OCI-M2 (cell line): Measurements from ENCODE around the gene SLC25A12.

ENCODE experiments used
- DNase-seq: peaks from one replicate; lab custom pipeline; 2025; ENCODE audit not compliant: unreplicated experiment; lab: John Stamatoyannopoulos, UW

Gene SLC25A12

DNA sequence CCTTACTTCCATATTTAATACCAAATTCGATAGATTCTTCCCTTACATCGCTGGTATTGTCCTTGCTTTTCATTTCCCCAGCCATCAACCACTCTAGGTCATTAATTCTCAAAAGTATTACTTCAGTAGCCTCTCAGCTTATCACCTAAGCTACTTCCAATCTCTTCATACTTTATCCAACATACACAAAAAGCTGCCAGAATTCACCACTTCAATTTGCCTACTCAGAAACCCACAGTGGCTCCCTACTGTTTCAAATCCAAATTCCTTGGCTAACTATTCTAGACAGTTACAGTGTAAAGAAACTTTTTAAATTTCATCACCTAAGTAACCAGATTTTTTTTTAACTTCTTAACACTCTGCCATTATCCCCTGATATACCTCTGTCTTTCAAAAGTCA is 4.7 kb downstream of the SLC25A12 start:
- no peak for DNase-seq

DNA sequence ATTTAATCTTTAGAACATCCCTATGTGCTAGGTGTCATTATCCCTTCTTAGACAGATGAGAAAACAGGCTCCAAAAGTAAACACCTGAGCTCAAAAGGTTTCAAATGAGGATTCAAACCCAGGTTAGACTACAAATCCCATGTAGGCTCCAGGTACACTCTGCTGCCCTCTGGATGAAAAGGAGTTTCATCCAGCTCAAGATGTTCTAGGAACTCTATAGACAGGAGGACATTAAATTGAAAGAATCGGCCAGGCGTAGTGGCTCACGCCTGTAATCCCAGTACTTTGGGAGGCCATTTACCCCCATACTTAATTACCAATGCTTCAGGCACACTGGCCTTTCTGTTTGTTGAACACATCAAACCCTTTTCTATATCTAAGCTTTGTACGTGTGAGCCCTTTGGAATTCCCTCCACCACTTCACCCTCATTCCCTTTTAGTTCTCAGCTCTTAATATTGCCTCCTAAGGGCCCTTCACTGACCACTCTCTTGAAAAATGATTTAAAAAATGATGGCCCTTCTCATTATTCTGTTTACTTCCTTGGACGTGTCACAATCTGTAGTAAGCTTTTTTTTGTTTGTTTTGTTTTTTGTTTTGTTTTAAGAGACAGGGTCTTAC is 10.7 kb downstream of the SLC25A12 start:
- DNase-seq: no peak

DNA sequence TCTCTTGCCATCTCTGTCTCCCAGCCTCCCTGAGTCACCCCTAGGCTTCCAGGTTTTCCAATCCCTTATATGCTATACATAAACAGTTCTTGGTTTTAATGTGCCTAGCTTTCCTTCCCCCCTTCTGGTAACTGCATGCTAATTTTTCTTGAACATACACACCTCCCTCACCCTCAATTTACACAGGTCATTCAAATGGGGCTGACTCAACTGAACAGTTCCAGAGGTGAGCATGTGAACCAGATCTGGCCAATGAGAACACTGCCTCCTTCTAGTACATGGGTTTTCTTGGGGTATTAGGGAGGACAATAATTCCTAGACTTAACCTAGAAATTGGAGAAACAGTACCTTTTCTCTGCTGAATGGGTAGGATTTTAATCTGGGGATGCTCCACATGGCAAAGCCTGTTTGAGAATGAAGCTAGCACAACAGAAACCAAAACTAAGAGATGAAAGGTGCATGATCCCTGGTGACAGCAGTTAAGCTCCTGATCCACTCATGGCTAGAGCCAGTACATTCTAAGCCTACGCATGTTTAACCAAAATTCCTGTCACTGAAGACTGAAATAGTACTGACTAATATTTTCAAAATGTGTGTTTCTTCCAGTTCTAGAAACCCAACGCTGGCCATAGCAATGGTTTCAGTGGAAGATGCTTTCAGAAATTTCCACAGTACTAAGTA is 11.8 kb downstream of the SLC25A12 start:
- no peak for DNase-seq

DNA sequence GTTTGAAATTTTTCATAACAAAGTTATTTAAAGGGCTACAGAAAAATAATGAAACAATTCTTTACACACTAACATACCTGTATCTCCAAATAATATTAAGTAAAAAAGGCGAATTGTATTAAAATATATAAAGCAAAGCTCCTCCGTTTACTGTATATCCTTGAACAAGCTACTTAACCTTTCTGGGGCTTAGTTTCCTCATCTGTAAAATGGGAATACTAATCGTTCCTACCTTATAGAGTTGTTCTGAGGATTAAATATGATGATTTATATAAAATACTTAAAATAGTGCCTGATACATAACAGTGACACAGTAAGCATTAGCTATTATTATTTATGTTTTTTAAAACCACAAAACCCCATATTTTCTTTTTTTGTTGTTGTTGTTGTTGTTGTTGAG is 13.3 kb downstream of the SLC25A12 start:
- no peak for DNase-seq

DNA sequence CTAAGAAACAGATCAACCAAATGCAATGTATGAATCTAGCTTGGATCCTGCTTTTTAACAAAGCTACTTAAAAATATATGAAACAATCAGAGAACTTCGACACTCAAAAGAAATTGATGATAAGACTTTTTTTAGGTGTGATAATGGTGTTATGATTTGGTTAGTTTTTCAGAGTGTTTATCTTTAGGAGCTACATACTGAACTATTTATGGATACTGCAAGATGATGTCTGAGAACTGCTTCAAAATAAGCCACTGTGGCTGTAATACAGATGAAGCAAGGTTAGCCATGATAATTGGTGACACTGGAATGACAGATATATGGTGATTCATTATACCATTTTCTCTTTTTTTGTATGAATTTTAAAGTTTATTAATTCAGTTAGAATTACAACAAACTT is 14.2 kb downstream of the SLC25A12 start:
- DNase-seq: no peak

GRCh38 chr2:171878481-171878993 is 15.5 kb downstream of the SLC25A12 start:
- no peak for DNase-seq

- no peak for DNase-seq
Observed at GRCh38 chr2:171874963-171875362, 19.1 kb downstream of the SLC25A12 start.

DNA sequence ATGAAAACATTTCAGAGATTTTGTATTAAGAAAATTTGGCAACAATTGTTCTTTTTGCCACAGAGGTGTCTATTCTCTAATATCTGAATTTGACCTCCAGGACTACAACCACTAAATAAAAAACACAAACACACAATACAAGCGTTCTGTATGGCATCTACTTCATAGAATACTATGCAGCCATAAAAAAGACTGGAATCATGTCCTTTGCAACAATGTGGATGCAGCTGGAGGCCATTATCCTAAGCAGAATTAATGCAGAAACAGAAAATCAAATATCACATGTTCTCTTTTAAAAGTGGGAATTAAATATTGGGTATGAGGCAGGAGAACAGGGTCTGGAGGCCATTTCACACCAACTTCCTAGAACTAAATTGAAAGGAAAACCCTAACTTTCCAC is 19.5 kb downstream of the SLC25A12 start:
- no peak for DNase-seq

DNA sequence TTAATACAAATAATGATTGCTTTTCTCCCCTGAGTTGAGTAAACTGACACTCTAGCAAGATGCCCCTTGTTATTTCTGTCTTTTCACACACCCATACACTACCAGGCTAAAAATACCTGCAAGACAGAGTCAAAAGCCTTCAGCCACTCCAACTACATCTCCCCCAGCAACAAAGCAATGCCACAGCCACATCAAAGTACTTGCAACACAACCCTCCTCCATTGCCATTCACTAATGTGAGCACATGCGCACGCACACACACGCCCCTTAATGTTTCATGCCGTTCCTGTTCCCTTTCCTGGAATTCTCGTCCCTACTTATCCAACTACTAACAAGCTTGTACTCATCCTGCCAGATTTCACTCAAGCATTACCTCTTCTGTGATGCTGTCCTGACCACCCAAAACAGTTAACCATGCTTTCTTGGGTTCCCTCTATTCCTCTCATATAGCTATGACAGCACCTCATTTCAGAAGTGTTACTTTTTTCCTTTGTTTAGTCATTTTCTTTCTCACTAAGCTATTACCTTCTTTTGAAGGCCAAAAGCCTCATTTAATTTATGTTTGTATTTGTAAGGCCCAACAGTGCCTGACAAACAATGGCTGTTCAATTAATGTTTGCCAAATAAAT is 29.6 kb downstream of the SLC25A12 start:
- no peak for DNase-seq

DNA sequence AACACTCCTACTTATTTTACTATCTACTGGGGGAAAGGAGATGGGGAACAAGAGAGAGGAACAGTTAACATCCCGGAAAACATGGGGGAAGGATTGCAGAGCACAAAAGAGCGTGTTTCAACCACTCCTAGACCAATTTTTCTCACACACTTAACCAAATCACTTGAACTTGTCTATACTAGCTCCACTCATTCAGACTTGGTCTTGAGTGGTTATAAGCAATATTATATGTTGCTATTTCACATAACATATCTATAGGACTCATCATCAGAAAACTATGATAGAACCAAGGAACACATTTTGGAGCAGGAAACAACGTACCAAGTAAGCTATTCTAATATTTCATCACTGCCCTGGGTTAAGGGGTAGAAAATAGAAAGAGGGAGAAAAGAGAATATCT is 31.5 kb downstream of the SLC25A12 start:
- no peak for DNase-seq

GRCh38 chr2:171858397-171858958 is 35.6 kb downstream of the SLC25A12 start:
- no peak for DNase-seq

GRCh38 chr2:171855401-171855800 is 38.6 kb downstream of the SLC25A12 start:
- DNase-seq: no peak

- no peak for DNase-seq
Observed at GRCh38 chr2:171852366-171852888, 41.6 kb downstream of the SLC25A12 start.

DNA sequence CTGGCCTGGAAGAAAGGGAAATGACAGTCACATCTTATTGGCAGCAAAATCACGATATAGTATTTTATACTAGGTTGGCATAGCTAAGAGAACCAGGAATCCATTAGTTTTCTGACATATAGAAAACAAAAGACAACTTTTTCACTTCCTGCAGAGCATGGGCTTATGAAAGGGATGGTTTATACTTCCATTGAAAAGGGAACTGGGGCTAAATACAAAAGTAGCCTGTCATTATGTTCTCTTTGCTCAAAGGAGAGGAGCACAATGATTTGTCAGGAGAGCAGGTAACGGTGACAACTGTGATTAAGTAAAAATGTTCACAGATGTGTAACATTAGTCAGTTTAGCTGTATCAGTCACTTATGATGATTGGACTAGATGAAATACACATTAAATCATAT is 46.4 kb downstream of the SLC25A12 start:
- DNase-seq: no peak

DNA sequence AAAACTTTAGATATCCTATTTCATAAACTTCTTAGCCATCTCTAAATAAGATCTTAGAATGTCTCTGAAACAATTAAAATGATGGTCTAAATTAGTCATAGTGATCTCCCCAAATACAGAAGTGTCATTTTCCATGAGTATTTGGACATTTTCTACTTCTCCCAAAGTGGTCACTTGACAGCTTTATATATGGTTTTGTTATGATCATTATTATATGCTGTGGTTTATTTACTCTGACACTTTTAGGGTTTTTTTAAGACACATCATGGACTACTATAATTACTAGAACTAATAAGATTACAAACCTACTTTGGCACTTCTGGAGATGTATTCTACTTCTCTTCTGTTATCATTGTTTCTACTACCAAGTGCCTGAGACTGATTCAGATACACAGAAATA is 47.1 kb downstream of the SLC25A12 start:
- DNase-seq: no peak

- DNase-seq: no peak
Observed at GRCh38 chr2:171841996-171842395, 52.0 kb downstream of the SLC25A12 start.

- DNase-seq: no peak
Observed at GRCh38 chr2:171837736-171838135, 56.3 kb downstream of the SLC25A12 start.

- DNase-seq: no peak
Observed at GRCh38 chr2:171836146-171836910, 57.7 kb downstream of the SLC25A12 start.

GRCh38 chr2:171835386-171835785 is 58.7 kb downstream of the SLC25A12 start:
- DNase-seq: no peak

DNA sequence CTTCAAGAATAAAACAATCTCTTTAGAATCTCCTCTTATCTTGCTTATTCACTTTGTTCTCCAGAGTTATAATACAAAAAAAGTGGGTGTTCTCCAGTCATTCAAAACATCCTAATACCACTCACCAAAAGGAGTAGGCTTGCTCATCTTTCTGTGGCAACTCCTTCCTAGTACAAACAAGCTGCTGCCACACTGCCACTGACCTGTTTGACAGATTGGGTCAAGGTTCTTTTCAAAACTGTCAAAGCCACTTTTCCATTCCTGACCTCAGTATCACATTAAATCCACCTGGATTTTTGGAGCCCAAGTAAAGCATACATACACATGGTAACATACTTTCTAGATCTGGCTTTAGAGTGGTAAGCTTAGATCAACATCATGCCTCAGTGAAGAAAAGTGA is 59.8 kb downstream of the SLC25A12 start:
- DNase-seq: no peak

DNA sequence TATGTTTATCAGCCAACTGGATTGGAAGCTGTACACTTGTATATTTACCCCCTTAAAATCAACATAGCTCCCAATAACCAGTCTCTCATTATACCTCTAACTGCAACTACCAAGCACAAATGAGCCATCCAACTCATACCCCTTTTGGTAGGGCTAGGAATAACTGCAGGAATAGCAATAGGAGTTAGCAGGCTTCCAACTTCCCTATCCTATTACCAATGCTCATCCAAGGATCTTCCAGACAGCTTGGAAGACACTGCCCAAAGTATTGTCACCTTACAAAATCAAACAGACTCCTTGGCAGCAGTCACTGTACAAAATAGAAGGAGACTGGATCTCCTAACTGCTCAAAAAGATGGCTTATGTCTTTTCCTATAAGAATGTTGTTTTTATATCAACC is 61.6 kb downstream of the SLC25A12 start:
- no peak for DNase-seq
